MM.1S (cell line): ENCODE data around the gene FSIP1.

Experiments used
- DNase-seq: peaks from one replicate; pipeline ENCODE4 v3.0.0-alpha.2; 2015
- H2AFZ ChIP-seq: fragments of 300-600 bp; sonication (generic); 2 replicates; pipeline ENCODE4 v1.6.0; 2016; ENCODE audit warnings: antibody characterized with exemption, low read length
- H3F3A ChIP-seq: fragments of 300-600 bp; sonication (generic); 2 replicates; pipeline ENCODE4 v1.6.1; 2016; ENCODE audit warnings: mild to moderate bottlenecking, antibody characterized with exemption, low read length, moderate library complexity, mixed read lengths; ENCODE audit not compliant: insufficient read depth
- H3K27ac ChIP-seq: fragments of 300-600 bp; sonication (generic); 2 replicates; pipeline ENCODE4 v1.5.1; 2016; ENCODE audit warnings: mild to moderate bottlenecking, low read length
- H3K27me3 ChIP-seq: fragments of 300-600 bp; sonication (generic); replicated peaks from 2 replicates; pipeline ENCODE4 v1.6.0; 2016; ENCODE audit warnings: low read length; ENCODE audit not compliant: insufficient read depth
- H3K36me3 ChIP-seq: fragments of 300-600 bp; sonication (generic); replicated peaks from 2 replicates; pipeline ENCODE4 v1.6.1; 2016; ENCODE audit warnings: mild to moderate bottlenecking, low read length, mixed read lengths; ENCODE audit not compliant: insufficient read depth
- H3K4me1 ChIP-seq: fragments of 300-600 bp; sonication (generic); 2 replicates; pipeline ENCODE4 v1.6.1; 2016; ENCODE audit warnings: low read length, mixed read lengths
- H3K4me2 ChIP-seq: fragments of 300-600 bp; sonication (generic); 2 replicates; pipeline ENCODE4 v1.6.0; 2016; ENCODE audit warnings: low read depth, low read length
- H3K4me3 ChIP-seq: fragments of 300-600 bp; sonication (generic); 2 replicates; pipeline ENCODE4 v1.5.1; 2016; ENCODE audit warnings: low read length, mixed read lengths
- H3K79me2 ChIP-seq: fragments of 300-600 bp; sonication (generic); 2 replicates; pipeline ENCODE4 v1.6.1; 2016; ENCODE audit warnings: mixed run types, low read length, mixed read lengths
- H3K9ac ChIP-seq: fragments of 300-600 bp; sonication (generic); 2 replicates; pipeline ENCODE4 v1.6.1; 2016; ENCODE audit warnings: low read length, mixed read lengths
- H3K9me2 ChIP-seq: fragments of 300-600 bp; sonication (generic); replicated peaks from 2 replicates; pipeline ENCODE4 v1.6.1; 2016; ENCODE audit warnings: mild to moderate bottlenecking, low read length, mixed read lengths; ENCODE audit not compliant: insufficient read depth
- H3K9me3 ChIP-seq: fragments of 300-600 bp; sonication (generic); replicated peaks from 2 replicates; pipeline ENCODE4 v1.6.1; 2016; ENCODE audit warnings: mild to moderate bottlenecking, low read length, mixed read lengths; ENCODE audit not compliant: insufficient read depth
- H4K20me1 ChIP-seq: fragments of 300-600 bp; sonication (generic); 2 replicates; pipeline ENCODE4 v1.6.1; 2016; ENCODE audit warnings: mild to moderate bottlenecking, low read length, moderate library complexity, mixed read lengths; ENCODE audit not compliant: insufficient read depth
- EZH2 ChIP-seq: fragments of 300-600 bp; sonication (generic); optimal IDR thresholded peaks from 2 replicates; pipeline ENCODE3; 2017; ENCODE audit warnings: low read depth, mild to moderate bottlenecking, antibody characterized with exemption, low read length, mixed read lengths
- EZH2phosphoT487 ChIP-seq: fragments of 300-600 bp; sonication (generic); IDR thresholded peaks from 2 replicates; pipeline ENCODE4 v1.6.1; 2018; ENCODE audit warnings: antibody characterized with exemption, low read length
- TF ChIP-seq, protein P1 (sequence below): fragments of 300-600 bp; sonication (generic); IDR thresholded peaks from 2 replicates; pipeline ENCODE4 v1.5.1; 2016; ENCODE audit warnings: antibody characterized with exemption, low read length, mixed read lengths

The FSIP1 gene

DNA sequence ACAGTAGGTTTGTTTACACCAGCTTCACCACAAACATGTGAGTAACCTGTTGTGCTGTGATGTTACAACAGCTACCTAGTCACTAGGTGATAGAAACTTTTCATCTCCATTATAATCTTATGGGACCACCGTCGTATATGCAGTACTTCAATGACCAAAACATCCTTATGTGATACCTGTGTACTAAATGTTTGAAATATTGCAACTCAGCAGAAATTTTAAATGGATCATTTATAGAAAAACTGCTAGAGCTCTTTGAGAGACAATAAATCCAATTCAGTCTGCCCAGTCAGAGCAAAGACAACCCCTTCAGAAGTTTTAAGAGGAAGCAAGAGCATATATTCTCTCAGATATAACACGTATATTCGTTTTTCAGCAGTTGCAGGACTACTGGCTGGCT lies 128.3 kb downstream of the FSIP1 start:
- H3K36me3 ChIP-seq: no peaks in the 10 kb centered on the region
- no peak overlapping the region for H2AFZ ChIP-seq
- H4K20me1 ChIP-seq: no peaks in the 10 kb centered on the region
- no peaks in the 10 kb centered on the region for H3K79me2 ChIP-seq
- H3K27ac ChIP-seq: no peak overlapping the region
- TF ChIP-seq EZH2phosphoT487 (no peak), EZH2 (no peak)
- TF ChIP-seq, protein P1, sequence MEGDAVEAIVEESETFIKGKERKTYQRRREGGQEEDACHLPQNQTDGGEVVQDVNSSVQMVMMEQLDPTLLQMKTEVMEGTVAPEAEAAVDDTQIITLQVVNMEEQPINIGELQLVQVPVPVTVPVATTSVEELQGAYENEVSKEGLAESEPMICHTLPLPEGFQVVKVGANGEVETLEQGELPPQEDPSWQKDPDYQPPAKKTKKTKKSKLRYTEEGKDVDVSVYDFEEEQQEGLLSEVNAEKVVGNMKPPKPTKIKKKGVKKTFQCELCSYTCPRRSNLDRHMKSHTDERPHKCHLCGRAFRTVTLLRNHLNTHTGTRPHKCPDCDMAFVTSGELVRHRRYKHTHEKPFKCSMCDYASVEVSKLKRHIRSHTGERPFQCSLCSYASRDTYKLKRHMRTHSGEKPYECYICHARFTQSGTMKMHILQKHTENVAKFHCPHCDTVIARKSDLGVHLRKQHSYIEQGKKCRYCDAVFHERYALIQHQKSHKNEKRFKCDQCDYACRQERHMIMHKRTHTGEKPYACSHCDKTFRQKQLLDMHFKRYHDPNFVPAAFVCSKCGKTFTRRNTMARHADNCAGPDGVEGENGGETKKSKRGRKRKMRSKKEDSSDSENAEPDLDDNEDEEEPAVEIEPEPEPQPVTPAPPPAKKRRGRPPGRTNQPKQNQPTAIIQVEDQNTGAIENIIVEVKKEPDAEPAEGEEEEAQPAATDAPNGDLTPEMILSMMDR: no peak
- H3K4me3 ChIP-seq: no peak overlapping the region
- H3K4me2 ChIP-seq: no peak overlapping the region
- no peaks in the 10 kb centered on the region for H3K9me2 ChIP-seq
- H3K27me3 ChIP-seq: no peaks in the 10 kb centered on the region
- DNase-seq: no peak
- H3K9me3 ChIP-seq: no peaks in the 10 kb centered on the region
- H3K9ac ChIP-seq: no peak overlapping the region
- no peaks in the 10 kb centered on the region for H3F3A ChIP-seq
- H3K4me1 ChIP-seq: no peaks in the 10 kb centered on the region

DNA sequence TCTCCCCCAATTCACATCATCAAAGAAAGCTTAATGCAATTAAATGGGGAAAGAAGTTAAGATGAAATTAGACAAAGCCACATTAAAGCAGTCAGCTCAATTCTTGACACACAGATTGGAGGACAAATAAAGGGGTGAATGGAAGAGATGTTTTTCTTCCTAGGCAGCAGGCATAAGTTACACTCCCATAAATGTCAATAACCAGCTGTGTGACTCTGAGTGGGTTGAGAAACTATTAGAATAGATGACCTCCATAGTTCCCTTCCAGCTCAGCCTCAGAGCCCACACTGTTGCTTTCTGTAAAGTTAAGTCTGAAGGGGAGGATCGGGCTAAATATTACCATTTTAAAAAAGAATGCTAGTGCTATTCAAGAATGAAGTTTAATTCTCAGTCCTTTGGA lies 130.8 kb downstream of the FSIP1 start:
- Histone ChIP-seq H4K20me1 (no peaks in the 10 kb centered on the region), H3K4me1 (no peaks in the 10 kb centered on the region), H3K4me3 (no peak overlapping the region), H3K9ac (no peak overlapping the region), H3K9me2 (no peaks in the 10 kb centered on the region), H3K9me3 (no peaks in the 10 kb centered on the region), H3K4me2 (no peak overlapping the region), H3K36me3 (no peaks in the 10 kb centered on the region), H3K27ac (no peak overlapping the region), H3F3A (no peaks in the 10 kb centered on the region), H3K79me2 (no peaks in the 10 kb centered on the region), H2AFZ (no peak overlapping the region), H3K27me3 (no peaks in the 10 kb centered on the region)
- DNase-seq: no peak
- TF ChIP-seq EZH2phosphoT487: no peak

DNA sequence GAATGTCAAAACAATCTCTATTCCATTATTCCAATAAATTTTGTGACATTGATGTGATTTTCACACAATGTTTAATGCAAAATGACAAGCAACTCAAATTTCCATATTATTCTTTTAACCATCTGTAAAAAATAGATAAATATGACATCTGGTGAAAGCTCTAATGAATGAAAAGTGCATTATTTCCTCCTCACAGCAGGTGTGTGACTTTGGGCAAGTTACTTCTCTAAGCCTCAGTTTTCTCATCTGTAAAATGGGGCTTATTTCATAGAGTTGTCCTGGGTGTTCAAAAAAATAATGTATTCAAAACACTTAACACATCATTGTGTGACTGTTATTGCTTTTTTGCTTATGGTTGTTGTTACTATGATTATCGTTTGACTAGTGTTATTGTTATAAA lies 131.3 kb downstream of the FSIP1 start:
- H3K36me3 ChIP-seq: no peaks in the 10 kb centered on the region
- TF ChIP-seq, protein P1: no peak
- no peak for TF ChIP-seq EZH2
- no peak for TF ChIP-seq EZH2phosphoT487
- H3F3A ChIP-seq: no peaks in the 10 kb centered on the region
- DNase-seq: no peak
- no peak overlapping the region for H2AFZ ChIP-seq
- no peaks in the 10 kb centered on the region for H3K4me1 ChIP-seq
- no peaks in the 10 kb centered on the region for H3K27me3 ChIP-seq
- H3K9me3 ChIP-seq: no peaks in the 10 kb centered on the region
- H4K20me1 ChIP-seq: no peaks in the 10 kb centered on the region
- H3K9ac ChIP-seq: no peak overlapping the region
- H3K27ac ChIP-seq: no peak overlapping the region
- H3K4me3 ChIP-seq: no peak overlapping the region
- H3K79me2 ChIP-seq: no peaks in the 10 kb centered on the region
- no peak overlapping the region for H3K4me2 ChIP-seq
- no peaks in the 10 kb centered on the region for H3K9me2 ChIP-seq

DNA sequence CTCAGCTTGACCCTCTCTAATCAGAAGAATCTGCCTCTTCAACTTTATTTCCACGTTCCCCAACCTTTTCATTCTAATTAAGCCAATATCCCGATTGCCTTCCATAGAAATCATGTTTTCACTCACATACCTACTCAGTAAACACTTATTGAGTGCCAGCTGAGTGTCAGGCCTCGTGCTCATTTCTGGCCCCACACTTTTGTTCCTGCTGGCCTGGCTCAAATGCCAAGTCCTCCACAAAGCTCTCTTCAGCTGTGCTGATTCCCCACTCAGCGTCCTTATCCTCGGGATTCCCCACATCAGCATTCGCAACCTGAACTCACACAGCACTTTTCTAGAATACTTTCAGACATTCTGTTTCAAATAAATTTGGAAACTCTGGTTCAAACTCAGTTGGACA lies 132.9 kb downstream of the FSIP1 start:
- no peaks in the 10 kb centered on the region for H3K36me3 ChIP-seq
- no peaks in the 10 kb centered on the region for H3K9me3 ChIP-seq
- no peak overlapping the region for H3K27ac ChIP-seq
- H4K20me1 ChIP-seq: no peaks in the 10 kb centered on the region
- H3K9me2 ChIP-seq: no peaks in the 10 kb centered on the region
- no peaks in the 10 kb centered on the region for H3K4me1 ChIP-seq
- no peaks in the 10 kb centered on the region for H3F3A ChIP-seq
- no peaks in the 10 kb centered on the region for H3K79me2 ChIP-seq
- no peak overlapping the region for H3K4me2 ChIP-seq
- H2AFZ ChIP-seq: no peak overlapping the region
- H3K4me3 ChIP-seq: no peak overlapping the region
- no peak overlapping the region for H3K9ac ChIP-seq
- DNase-seq: no peak
- no peaks in the 10 kb centered on the region for H3K27me3 ChIP-seq
- TF ChIP-seq EZH2phosphoT487 (no peak), EZH2 (no peak)
- TF ChIP-seq, protein P1: no peak
